ENCODE results near the gene MGARP.
A peak's percentile ranks its signal among the peaks of the same experiment; 100 is the strongest.

DNA sequence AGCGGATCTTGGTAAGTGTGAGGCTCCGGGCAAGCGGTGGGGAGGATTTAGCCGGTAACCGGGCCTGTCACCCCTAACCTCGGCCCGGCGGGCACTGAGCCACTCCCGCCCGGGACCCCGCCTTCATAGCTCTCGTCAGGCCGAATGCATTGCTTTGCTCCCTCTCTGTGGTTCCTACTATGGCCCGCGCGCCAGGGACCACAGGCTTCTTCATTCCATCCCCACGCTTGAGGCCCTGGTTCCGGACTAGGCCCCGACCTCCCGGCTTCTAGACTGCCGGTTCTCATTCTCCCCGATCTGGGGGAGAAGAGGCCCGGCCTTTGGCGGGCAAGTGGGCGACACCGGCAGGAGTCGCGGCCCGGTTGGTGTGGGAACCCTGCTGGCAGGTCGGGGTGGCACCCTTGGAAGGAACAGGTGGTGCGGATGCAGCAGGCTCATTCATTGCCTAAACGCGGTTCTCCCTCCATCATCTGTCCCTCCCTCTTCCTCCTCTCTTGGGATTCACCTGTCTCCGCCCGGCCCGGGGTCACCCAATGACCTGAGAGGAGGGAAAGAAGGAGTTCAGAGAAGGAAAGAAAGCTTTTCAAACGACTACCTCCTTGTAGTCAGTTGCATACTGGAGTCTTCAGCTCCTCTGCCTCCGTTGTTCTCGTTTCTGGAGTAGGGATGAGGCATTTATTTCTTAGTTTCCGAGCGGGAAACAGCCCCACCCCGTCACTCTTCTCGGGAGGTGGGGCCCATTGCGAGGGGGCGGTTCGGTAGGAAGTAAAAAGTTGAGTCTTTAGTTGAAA is 22.0 kb upstream of the MGARP start, which contains the start of gene NDUFC1:
- TF ChIP-seq, protein P1, sequence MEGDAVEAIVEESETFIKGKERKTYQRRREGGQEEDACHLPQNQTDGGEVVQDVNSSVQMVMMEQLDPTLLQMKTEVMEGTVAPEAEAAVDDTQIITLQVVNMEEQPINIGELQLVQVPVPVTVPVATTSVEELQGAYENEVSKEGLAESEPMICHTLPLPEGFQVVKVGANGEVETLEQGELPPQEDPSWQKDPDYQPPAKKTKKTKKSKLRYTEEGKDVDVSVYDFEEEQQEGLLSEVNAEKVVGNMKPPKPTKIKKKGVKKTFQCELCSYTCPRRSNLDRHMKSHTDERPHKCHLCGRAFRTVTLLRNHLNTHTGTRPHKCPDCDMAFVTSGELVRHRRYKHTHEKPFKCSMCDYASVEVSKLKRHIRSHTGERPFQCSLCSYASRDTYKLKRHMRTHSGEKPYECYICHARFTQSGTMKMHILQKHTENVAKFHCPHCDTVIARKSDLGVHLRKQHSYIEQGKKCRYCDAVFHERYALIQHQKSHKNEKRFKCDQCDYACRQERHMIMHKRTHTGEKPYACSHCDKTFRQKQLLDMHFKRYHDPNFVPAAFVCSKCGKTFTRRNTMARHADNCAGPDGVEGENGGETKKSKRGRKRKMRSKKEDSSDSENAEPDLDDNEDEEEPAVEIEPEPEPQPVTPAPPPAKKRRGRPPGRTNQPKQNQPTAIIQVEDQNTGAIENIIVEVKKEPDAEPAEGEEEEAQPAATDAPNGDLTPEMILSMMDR (conservative IDR thresholded peaks at IDR 0.05; ENCODE audit: low read depth in 2 of 2) = 0 out of 4 replicates have a peak, but pooled peaks of 1 of the 2 experiments have one; percentile 12
- TF ChIP-seq EZH2 (IDR thresholded peaks at IDR 0.05; ENCODE audit: low read depth, unreplicated experiment) = no peak
